ENCODE data around the gene KMT2B.

Gene KMT2B

DNA sequence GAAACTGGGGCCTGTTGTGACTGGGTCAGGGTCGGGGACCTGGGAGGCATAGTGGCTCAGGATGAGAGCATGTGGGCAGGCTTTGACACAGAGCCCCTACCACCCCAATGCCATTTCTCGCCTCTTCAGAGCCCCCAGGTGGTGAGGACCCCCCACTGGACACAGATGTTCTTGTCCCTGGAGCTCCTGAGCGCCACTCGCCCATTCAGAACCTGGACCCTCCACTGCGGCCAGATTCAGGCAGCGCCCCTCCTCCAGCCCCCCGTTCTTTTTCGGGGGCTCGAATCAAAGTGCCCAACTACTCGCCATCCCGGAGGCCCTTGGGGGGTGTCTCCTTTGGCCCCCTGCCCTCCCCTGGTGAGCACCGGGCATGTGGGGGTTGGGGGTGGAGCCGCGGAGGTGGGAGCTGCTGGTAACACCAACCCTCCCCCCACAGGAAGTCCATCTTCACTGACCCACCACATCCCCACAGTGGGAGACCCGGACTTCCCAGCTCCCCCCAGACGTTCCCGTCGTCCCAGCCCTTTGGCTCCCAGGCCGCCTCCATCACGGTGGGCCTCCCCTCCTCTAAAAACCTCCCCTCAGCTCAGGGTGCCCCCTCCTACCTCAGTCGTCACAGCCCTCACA lies 14.1 kb downstream of the KMT2B start:
- Histone ChIP-seq H3K9me3 (ENCODE audit: control insufficient read depth in 5 of 5, low read length in 5 of 5) (no peaks in the 10 kb centered on the region), H3K36me3 (ENCODE audit: control insufficient read depth in 5 of 5, insufficient read depth in 5 of 5, low read length in 5 of 5) (peaks cover 0 to 96% (median 91%) of the 10 kb centered on the region in 5 donors)

DNA sequence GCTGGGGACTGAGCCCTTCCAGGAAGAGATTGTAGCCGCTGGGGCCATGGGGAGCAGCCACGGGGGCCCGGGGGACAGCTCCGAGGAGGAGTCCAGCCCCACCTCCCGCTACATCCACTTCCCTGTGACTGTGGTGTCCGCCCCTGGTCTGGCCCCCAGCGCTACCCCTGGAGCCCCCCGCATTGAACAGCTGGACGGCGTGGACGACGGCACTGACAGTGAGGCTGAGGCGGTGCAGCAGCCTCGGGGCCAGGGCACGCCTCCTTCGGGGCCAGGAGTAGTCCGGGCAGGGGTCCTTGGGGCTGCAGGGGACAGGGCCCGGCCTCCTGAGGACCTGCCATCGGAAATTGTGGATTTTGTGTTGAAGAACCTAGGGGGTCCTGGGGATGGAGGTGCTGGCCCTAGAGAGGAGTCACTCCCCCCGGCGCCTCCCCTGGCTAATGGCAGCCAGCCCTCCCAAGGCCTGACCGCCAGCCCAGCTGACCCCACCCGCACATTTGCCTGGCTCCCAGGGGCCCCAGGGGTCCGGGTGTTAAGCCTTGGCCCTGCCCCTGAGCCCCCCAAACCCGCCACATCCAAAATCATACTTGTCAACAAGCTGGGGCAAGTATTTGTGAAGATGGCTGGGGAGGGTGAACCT lies 14.9 kb downstream of the KMT2B start:
- Histone ChIP-seq H3K27me3 (ENCODE audit: control insufficient read depth in 5 of 5, insufficient read depth in 4 of 5, low read length in 5 of 5) (no peaks in the 10 kb centered on the region), H3K27ac (ENCODE audit: low read depth, low read length) (no peak overlapping the region), H3K9ac (ENCODE audit: low read length in 5 of 5) (no peak overlapping the region), H3K9me3 (ENCODE audit: control insufficient read depth in 5 of 5, low read length in 5 of 5) (no peaks in the 10 kb centered on the region), H3K4me1 (ENCODE audit: control insufficient read depth in 5 of 5, insufficient read depth in 5 of 5, low read length in 5 of 5) (no peaks in the 10 kb centered on the region), H3K4me3 (ENCODE audit: low read depth in 1 of 5, low read length in 5 of 5) (no peak overlapping the region), H3K36me3 (ENCODE audit: control insufficient read depth in 5 of 5, insufficient read depth in 5 of 5, low read length in 5 of 5) (peaks cover 0 to 96% (median 91%) of the 10 kb centered on the region in 5 donors)

More for the DNA sequence above, 14.1 kb downstream of the KMT2B start:
- Histone ChIP-seq H3K9ac (ENCODE audit: low read length in 5 of 5) (no peak overlapping the region), H3K27ac (ENCODE audit: low read depth, low read length) (no peak overlapping the region), H3K27me3 (ENCODE audit: control insufficient read depth in 5 of 5, insufficient read depth in 4 of 5, low read length in 5 of 5) (no peaks in the 10 kb centered on the region), H3K4me3 (ENCODE audit: low read depth in 1 of 5, low read length in 5 of 5) (no peak overlapping the region), H3K4me1 (ENCODE audit: control insufficient read depth in 5 of 5, insufficient read depth in 5 of 5, low read length in 5 of 5) (no peaks in the 10 kb centered on the region)

DNA sequence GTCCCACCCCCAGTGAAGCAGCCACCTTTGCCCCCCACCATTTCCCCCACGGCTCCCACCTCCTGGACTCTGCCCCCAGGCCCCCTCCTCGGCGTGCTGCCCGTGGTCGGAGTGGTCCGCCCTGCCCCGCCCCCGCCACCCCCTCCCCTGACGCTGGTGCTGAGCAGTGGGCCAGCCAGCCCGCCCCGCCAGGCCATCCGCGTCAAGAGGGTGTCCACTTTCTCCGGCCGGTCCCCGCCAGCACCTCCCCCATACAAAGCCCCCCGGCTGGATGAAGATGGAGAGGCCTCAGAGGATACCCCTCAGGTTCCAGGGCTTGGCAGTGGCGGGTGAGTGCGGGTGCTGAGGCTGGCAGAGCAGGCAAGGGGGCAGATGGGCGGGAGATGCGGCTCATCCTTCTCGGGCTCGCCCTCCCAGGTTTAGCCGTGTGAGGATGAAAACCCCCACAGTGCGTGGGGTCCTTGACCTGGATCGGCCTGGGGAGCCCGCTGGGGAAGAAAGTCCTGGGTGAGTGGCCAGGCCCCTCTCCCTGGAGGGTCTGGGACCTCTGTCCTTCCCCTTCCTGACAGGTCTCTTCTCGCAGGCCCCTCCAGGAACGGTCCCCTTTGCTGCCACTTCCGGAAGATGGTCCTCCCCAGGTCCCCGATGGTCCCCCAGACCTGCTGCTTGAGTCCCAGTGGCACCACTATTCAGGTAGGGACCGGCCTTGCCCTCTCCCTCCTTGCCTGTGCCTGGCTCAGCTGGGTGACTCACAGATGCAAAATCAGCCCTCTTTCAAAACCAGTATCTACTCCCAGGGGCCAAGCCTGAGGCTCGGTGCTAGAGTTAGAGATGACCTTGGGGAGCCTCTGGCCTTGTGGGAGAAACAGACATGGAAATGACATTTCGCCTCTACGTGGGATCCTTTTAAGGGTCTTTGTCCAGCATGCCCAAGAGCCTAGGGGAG lies 15.7 kb downstream of the KMT2B start:
- Histone ChIP-seq H3K27me3 (ENCODE audit: control insufficient read depth in 5 of 5, insufficient read depth in 4 of 5, low read length in 5 of 5) (no peaks in the 10 kb centered on the region), H3K27ac (ENCODE audit: low read depth, low read length) (no peak overlapping the region), H3K4me1 (ENCODE audit: control insufficient read depth in 5 of 5, insufficient read depth in 5 of 5, low read length in 5 of 5) (peaks cover 0 to under 1% (median 0%) of the 10 kb centered on the region in 5 donors), H3K9me3 (ENCODE audit: control insufficient read depth in 5 of 5, low read length in 5 of 5) (no peaks in the 10 kb centered on the region), H3K9ac (ENCODE audit: low read length in 5 of 5) (no peak overlapping the region), H3K4me3 (ENCODE audit: low read depth in 1 of 5, low read length in 5 of 5) (no peak overlapping the region), H3K36me3 (ENCODE audit: control insufficient read depth in 5 of 5, insufficient read depth in 5 of 5, low read length in 5 of 5) (peaks cover 0 to 96% (median 91%) of the 10 kb centered on the region in 5 donors)

GRCh38 chr19:35734273-35734672 lies 16.5 kb downstream of the KMT2B start:
- H3K4me1 ChIP-seq (ENCODE audit: control insufficient read depth in 5 of 5, insufficient read depth in 5 of 5, low read length in 5 of 5): peaks cover 0 to 9% (median 4%) of the 10 kb centered on the region in 5 donors
- H3K27me3 ChIP-seq (ENCODE audit: control insufficient read depth in 5 of 5, insufficient read depth in 4 of 5, low read length in 5 of 5): no peaks in the 10 kb centered on the region
- H3K9me3 ChIP-seq (ENCODE audit: control insufficient read depth in 5 of 5, low read length in 5 of 5): no peaks in the 10 kb centered on the region
- H3K27ac ChIP-seq (ENCODE audit: low read depth, low read length): no peak overlapping the region
- H3K36me3 ChIP-seq (ENCODE audit: control insufficient read depth in 5 of 5, insufficient read depth in 5 of 5, low read length in 5 of 5): peaks cover 0 to 96% (median 90%) of the 10 kb centered on the region in 5 donors
- H3K4me3 ChIP-seq (ENCODE audit: low read depth in 1 of 5, low read length in 5 of 5): no peak overlapping the region
- H3K9ac ChIP-seq (ENCODE audit: low read length in 5 of 5): no peak overlapping the region

GRCh38 chr19:35734889-35735288 lies 17.1 kb downstream of the KMT2B start:
- peaks cover 0 to 91% (median 83%) of the 10 kb centered on the region in 5 donors for H3K36me3 ChIP-seq (ENCODE audit: control insufficient read depth in 5 of 5, insufficient read depth in 5 of 5, low read length in 5 of 5)
- no peaks in the 10 kb centered on the region for H3K27me3 ChIP-seq (ENCODE audit: control insufficient read depth in 5 of 5, insufficient read depth in 4 of 5, low read length in 5 of 5)
- no peak overlapping the region for H3K27ac ChIP-seq (ENCODE audit: low read depth, low read length)
- no peak overlapping the region for H3K9ac ChIP-seq (ENCODE audit: low read length in 5 of 5)
- H3K4me1 ChIP-seq (ENCODE audit: control insufficient read depth in 5 of 5, insufficient read depth in 5 of 5, low read length in 5 of 5): peaks cover 2 to 15% (median 9%) of the 10 kb centered on the region in 5 donors
- H3K4me3 ChIP-seq (ENCODE audit: low read depth in 1 of 5, low read length in 5 of 5): no peak overlapping the region
- H3K9me3 ChIP-seq (ENCODE audit: control insufficient read depth in 5 of 5, low read length in 5 of 5): no peaks in the 10 kb centered on the region

- Histone ChIP-seq H3K4me3 (ENCODE audit: low read depth in 1 of 5, low read length in 5 of 5) (no peak overlapping the region), H3K27me3 (ENCODE audit: control insufficient read depth in 5 of 5, insufficient read depth in 4 of 5, low read length in 5 of 5) (no peaks in the 10 kb centered on the region), H3K9me3 (ENCODE audit: control insufficient read depth in 5 of 5, low read length in 5 of 5) (no peaks in the 10 kb centered on the region), H3K36me3 (ENCODE audit: control insufficient read depth in 5 of 5, insufficient read depth in 5 of 5, low read length in 5 of 5) (peaks cover 0 to 68% (median 60%) of the 10 kb centered on the region in 5 donors), H3K9ac (ENCODE audit: low read length in 5 of 5) (peak overlapping the region in 1 of 5 donors; percentile 39), H3K4me1 (ENCODE audit: control insufficient read depth in 5 of 5, insufficient read depth in 5 of 5, low read length in 5 of 5) (peaks cover 6 to 26% (median 19%) of the 10 kb centered on the region in 5 donors), H3K27ac (ENCODE audit: low read depth, low read length) (no peak overlapping the region)
Observed at GRCh38 chr19:35736913-35737886, 19.4 kb downstream of the KMT2B start.

DNA sequence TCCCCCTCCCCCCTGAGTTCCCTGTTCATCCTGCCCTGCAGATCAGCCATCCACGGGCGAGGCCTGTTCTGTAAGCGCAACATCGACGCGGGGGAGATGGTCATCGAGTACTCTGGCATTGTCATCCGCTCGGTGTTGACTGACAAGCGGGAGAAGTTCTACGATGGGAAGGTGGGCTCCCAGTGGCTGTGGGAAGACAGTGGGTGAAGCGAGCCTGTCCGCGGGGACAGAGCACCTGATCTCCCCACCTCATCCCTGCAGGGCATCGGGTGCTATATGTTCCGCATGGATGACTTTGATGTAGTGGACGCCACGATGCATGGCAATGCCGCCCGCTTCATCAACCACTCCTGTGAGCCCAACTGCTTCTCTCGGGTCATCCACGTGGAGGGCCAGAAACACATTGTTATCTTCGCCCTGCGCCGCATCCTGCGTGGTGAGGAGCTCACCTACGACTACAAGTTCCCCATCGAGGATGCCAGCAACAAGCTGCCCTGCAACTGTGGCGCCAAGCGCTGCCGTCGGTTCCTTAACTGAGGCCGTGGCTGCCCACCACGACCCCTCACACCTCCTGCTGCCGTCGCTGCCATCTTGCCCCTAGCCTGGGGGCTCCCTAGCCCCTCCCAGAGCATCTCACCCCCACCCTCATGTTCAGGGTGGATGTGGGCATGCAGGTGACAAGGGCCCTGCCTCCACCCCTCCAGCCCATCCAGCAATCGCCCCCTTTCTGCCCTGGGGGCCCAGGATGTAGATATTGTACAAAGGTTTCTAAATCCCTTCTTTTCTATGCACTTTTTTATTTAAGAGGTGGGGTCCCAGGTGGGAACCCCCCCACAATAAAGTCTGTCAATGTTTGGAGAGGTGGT lies 20.5 kb downstream of the KMT2B start:
- H3K27me3 ChIP-seq (ENCODE audit: control insufficient read depth in 5 of 5, insufficient read depth in 4 of 5, low read length in 5 of 5): no peaks in the 10 kb centered on the region
- H3K9me3 ChIP-seq (ENCODE audit: control insufficient read depth in 5 of 5, low read length in 5 of 5): no peaks in the 10 kb centered on the region
- no peak overlapping the region for H3K4me3 ChIP-seq (ENCODE audit: low read depth in 1 of 5, low read length in 5 of 5)
- H3K4me1 ChIP-seq (ENCODE audit: control insufficient read depth in 5 of 5, insufficient read depth in 5 of 5, low read length in 5 of 5): peaks cover 6 to 30% (median 19%) of the 10 kb centered on the region in 5 donors
- H3K36me3 ChIP-seq (ENCODE audit: control insufficient read depth in 5 of 5, insufficient read depth in 5 of 5, low read length in 5 of 5): peaks cover 0 to 67% (median 57%) of the 10 kb centered on the region in 5 donors
- no peak overlapping the region for H3K27ac ChIP-seq (ENCODE audit: low read depth, low read length)
- H3K9ac ChIP-seq (ENCODE audit: low read length in 5 of 5): no peak overlapping the region

DNA sequence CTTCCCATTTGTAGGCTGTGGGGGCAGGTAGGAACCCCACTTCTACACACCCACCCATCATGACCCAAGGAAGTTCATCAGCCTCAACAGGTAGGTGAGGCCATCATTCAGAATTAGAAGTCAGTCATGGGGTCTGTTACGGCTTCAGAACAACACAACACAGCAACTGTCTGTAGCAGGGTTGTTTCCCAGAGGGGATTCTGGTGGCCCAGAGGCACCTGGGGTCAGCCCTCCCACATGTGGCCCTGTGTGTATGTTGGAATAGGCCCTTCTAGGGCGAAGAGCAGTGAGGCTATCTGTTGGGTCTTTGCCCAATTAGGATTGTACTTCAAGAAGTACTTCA lies 21.1 kb downstream of the KMT2B start:
- H3K27me3 ChIP-seq (ENCODE audit: control insufficient read depth in 5 of 5, insufficient read depth in 4 of 5, low read length in 5 of 5): no peaks in the 10 kb centered on the region
- H3K9me3 ChIP-seq (ENCODE audit: control insufficient read depth in 5 of 5, low read length in 5 of 5): no peaks in the 10 kb centered on the region
- peak overlapping the region in 2 of 5 donors; percentile 8 to 77 for H3K9ac ChIP-seq (ENCODE audit: low read length in 5 of 5)
- no peak overlapping the region for H3K27ac ChIP-seq (ENCODE audit: low read depth, low read length)
- H3K4me3 ChIP-seq (ENCODE audit: low read depth in 1 of 5, low read length in 5 of 5): no peak overlapping the region
- peaks cover 6 to 32% (median 20%) of the 10 kb centered on the region in 5 donors for H3K4me1 ChIP-seq (ENCODE audit: control insufficient read depth in 5 of 5, insufficient read depth in 5 of 5, low read length in 5 of 5)
- H3K36me3 ChIP-seq (ENCODE audit: control insufficient read depth in 5 of 5, insufficient read depth in 5 of 5, low read length in 5 of 5): peaks cover 0 to 64% (median 52%) of the 10 kb centered on the region in 5 donors

Measured in subcutaneous abdominal adipose tissue (tissue), 5 donors.